Stomach (tissue), 9 donors: Measurements from ENCODE around the gene EVC2. TPM values are rescaled to one million over a fixed set of nuclear protein-coding genes. Genes with fewer than 3 reads are reported as not detected.

Experiments
- DNase-seq, 2 donors: peaks; one replicate each; pipeline versions ENCODE4 v3.0.0 to v3.0.0-alpha.2; 2013 to 2019
- H3K27ac ChIP-seq, 5 donors: fragments of 200-600 bp in 4 of 5; sonication (generic) in 4 of 5; one replicate each; pipeline ENCODE4 v1.5.1; 2013 to 2019; ENCODE audit warnings: mild to moderate bottlenecking in 1 of 5, moderate library complexity in 1 of 5
- H3K27me3 ChIP-seq, 3 donors: fragments of 200-600 bp; sonication (generic); one replicate each; pipeline ENCODE4 v1.5.1; 2017 to 2019; ENCODE audit warnings: mixed run types in 1 of 3
- H3K36me3 ChIP-seq, 4 donors: fragments of 200-600 bp; sonication (generic); 1 replicate in 3 of 4; 2 replicates in 1 of 4; pipeline ENCODE4 v1.5.1; 2016 to 2019
- H3K4me1 ChIP-seq, 4 donors: fragments of 200-600 bp; sonication (generic); one replicate each; pipeline ENCODE4 v1.5.1; 2016 to 2019
- H3K4me3 ChIP-seq, 4 donors: fragments of 200-600 bp; sonication (generic) in 3 of 4; one replicate each; pipeline ENCODE4 v1.5.1; 2016 to 2019; ENCODE audit warnings: mild to moderate bottlenecking in 1 of 4
- H3K9me3 ChIP-seq, 4 donors: fragments of 200-600 bp; sonication (generic); one replicate each; pipeline ENCODE4 v1.5.1; 2016 to 2019
- CTCF ChIP-seq, 7 experiments: fragments of 450-650 bp in 4 of 7; fragments of 200-600 bp in 3 of 7; sonication (generic) in 3 of 7; IDR thresholded peaks; one replicate each; pipeline ENCODE4 v1.5.1; 2016 to 2019; ENCODE audit warnings: antibody characterized with exemption in 7 of 7, control low read depth in 2 of 7, mild to moderate bottlenecking in 1 of 7
- EP300 ChIP-seq: sonication (generic); formaldehyde crosslinking; IDR thresholded peaks from one replicate; pipeline ENCODE4 v1.6.1; 2017; ENCODE audit warnings: antibody characterized with exemption
- POLR2A ChIP-seq, 4 donors: fragments of 450-650 bp; IDR thresholded peaks; one replicate each; pipeline ENCODE4 v1.6.1; 2016; ENCODE audit warnings: antibody characterized with exemption in 4 of 4, control low read depth in 2 of 4, mild to moderate bottlenecking in 1 of 4, moderate library complexity in 1 of 4
- POLR2AphosphoS5 ChIP-seq, 3 donors: sonication (generic); formaldehyde crosslinking; IDR thresholded peaks; one replicate each; pipeline ENCODE4 v1.6.1; 2016; ENCODE audit warnings: antibody characterized with exemption in 3 of 3
- WGBS, 5 donors: extraction: QIAGEN DNeasy Blood & Tissue Kit in 3 of 5; methylation state at CpG; one replicate each; pipeline versions ENCODE4 v1.1.5 to v1.1.7; 2013 to 2018; 5-methylcytosine and 5-hydroxymethylcytosine counted together
- intact Hi-C: fragments of 100-400 bp; cut with DNase I; formaldehyde crosslinking; loops from one replicate; pipeline ENCODE4 v1.15.1; 2023; ENCODE audit warnings: low total_unique reads
- polyA plus RNA-seq, 3 donors: library from polyadenylated mRNA; stranded (reverse); fragments of 200-250 nt; gene quantifications; one replicate each; pipeline ENCODE4 v1.2.3, GENCODE V29; 2013
- total RNA-seq, 5 donors: library from RNA; depleted of rRNA; stranded (reverse); fragments of >200 nt; gene quantifications; one replicate each; pipeline versions ENCODE4 v1.1.0 to v1.2.3, GENCODE V29; 2014 to 2016
- donor health status: healthy with polysubstance abuse.
- donor health status: Bipolar disorder and iron deficiency.
- donor health status: healthy.

Gene EVC2
- total and polyA plus RNA-seq, 8 donors = 0.76 to 11.7 (median 4.9) TPM

- no peak for DNase-seq
- Histone ChIP-seq H3K27ac (no peak overlapping the region), H3K4me3 (no peak overlapping the region), H3K4me1 (peaks cover 0 to 7% (median 4%) of the 10 kb centered on the region in 4 donors), H3K36me3 (peaks cover 9 to 58% (median 30%) of the 10 kb centered on the region in 4 donors), H3K27me3 (no peaks in the 10 kb centered on the region), H3K9me3 (no peaks in the 10 kb centered on the region)
- TF ChIP-seq POLR2AphosphoS5 (IDR thresholded peaks at IDR 0.05) = no peak
- TF ChIP-seq EP300 = no peak
- TF ChIP-seq CTCF (IDR thresholded peaks at IDR 0.05) = no peak
- no peak for TF ChIP-seq POLR2A (IDR thresholded peaks at IDR 0.05)
- 23 to 48% (median 26%) methylated on average over 4 of the region's 4 CpGs for WGBS, 5 donors
- intact Hi-C loops = no loop called here
Observed at GRCh38 chr4:5722328-5722727, 14.0 kb upstream of the EVC2 start.

- H3K27me3 ChIP-seq = no peaks in the 10 kb centered on the region
- H3K9me3 ChIP-seq = no peaks in the 10 kb centered on the region
- no peak for TF ChIP-seq POLR2A (IDR thresholded peaks at IDR 0.05)
- TF ChIP-seq EP300 = no peak
- H3K4me3 ChIP-seq = no peak overlapping the region
- H3K4me1 ChIP-seq = peaks cover 0 to 7% (median 4%) of the 10 kb centered on the region in 4 donors
- H3K36me3 ChIP-seq = peaks cover 9 to 58% (median 30%) of the 10 kb centered on the region in 4 donors
- WGBS, 5 donors = 63 to 79% (median 66%) methylated on average over 5 of the region's 5 CpGs
- DNase-seq = no peak
- intact Hi-C loops = no loop called here
- no peak overlapping the region for H3K27ac ChIP-seq
Observed at GRCh38 chr4:5721923-5722322, 13.6 kb upstream of the EVC2 start.

- intact Hi-C loops = no loop called here
- 67 to 93% (median 84%) methylated on average over 3 of the region's 3 CpGs for WGBS, 5 donors
- no peak for DNase-seq
- no peaks in the 10 kb centered on the region for H3K27me3 ChIP-seq
- H3K4me3 ChIP-seq = no peak overlapping the region
- TF ChIP-seq POLR2A (IDR thresholded peaks at IDR 0.05) (no peak), EP300 (no peak), POLR2AphosphoS5 (IDR thresholded peaks at IDR 0.05) (no peak), CTCF (IDR thresholded peaks at IDR 0.05) (no peak)
- no peaks in the 10 kb centered on the region for H3K9me3 ChIP-seq
- H3K36me3 ChIP-seq = peaks cover 9 to 55% (median 29%) of the 10 kb centered on the region in 4 donors
- H3K27ac ChIP-seq = no peak overlapping the region
- H3K4me1 ChIP-seq = peaks cover 0 to 7% (median 4%) of the 10 kb centered on the region in 4 donors
Observed at GRCh38 chr4:5720980-5721379, 12.6 kb upstream of the EVC2 start.

GRCh38 chr4:5720157-5720850 is 11.9 kb upstream of the EVC2 start:
- TF ChIP-seq CTCF (IDR thresholded peaks at IDR 0.05) = no peak
- no peak for TF ChIP-seq EP300
- TF ChIP-seq POLR2AphosphoS5 (IDR thresholded peaks at IDR 0.05) = no peak
- TF ChIP-seq POLR2A (IDR thresholded peaks at IDR 0.05) = no peak

More at GRCh38 chr4:5720157-5720850, 11.9 kb upstream of the EVC2 start:
- intact Hi-C loops = no loop called here
- Histone ChIP-seq H3K27ac (no peak overlapping the region), H3K27me3 (no peaks in the 10 kb centered on the region), H3K4me3 (no peak overlapping the region), H3K9me3 (peaks cover 0 to 2% (median under 1%) of the 10 kb centered on the region in 4 donors), H3K4me1 (peaks cover 0 to 7% (median 4%) of the 10 kb centered on the region in 4 donors), H3K36me3 (peaks cover 9 to 48% (median 27%) of the 10 kb centered on the region in 4 donors)
- 82 to 92% (median 89%) methylated on average over 16 of the region's 16 CpGs for WGBS, 5 donors
- DNase-seq = no peak
